ENCODE measurements around the gene NRIP1. TPM values are rescaled to one million over a fixed set of nuclear protein-coding genes. Genes with fewer than 3 reads are reported as not detected.

Gene NRIP1
- total and polyA plus RNA-seq, 2 of the 8 experiments (the other 6 are each of a cell fraction or from before 2014, with no cell fraction given), result 1.5 to 9.3 TPM

GRCh38 chr21:15104470-15104869, 39.7 kb upstream of the NRIP1 start:
- DNase-seq (ENCODE audit: low read depth in 1 of 2, low spot score in 2 of 2) (no peak), FAIRE-seq (no peak)
- H3K23me2 ChIP-seq (ENCODE audit: low read depth, low read length), result no peaks in the 10 kb centered on the region; the same call in 1 of the 2 replicates
- H3K4me3 ChIP-seq (ENCODE audit: extremely low read depth in 1 of 4, insufficient read depth in 2 of 4, low read depth in 3 of 4, low read length in 4 of 4), result no peak overlapping the region
- no peak overlapping the region for H3K18ac ChIP-seq (ENCODE audit: extremely low read depth, low read length)
- TF ChIP-seq PHF8 (conservative IDR thresholded peaks at IDR 0.05; ENCODE audit: low read depth, low read length) (no peak), CBX8 (IDR thresholded peaks at IDR 0.05; ENCODE audit: borderline replicate concordance, low read depth, low read length) (no peak), SIN3A (conservative IDR thresholded peaks at IDR 0.05 in 1 of 2, IDR thresholded peaks at IDR 0.05 in 1 of 2; ENCODE audit: low read depth in 1 of 2, low read length in 2 of 2) (no peak), ZNF274 (IDR thresholded peaks at IDR 0.05; ENCODE audit: borderline replicate concordance, extremely low read depth, low read length) (no peak), RBBP5 (IDR thresholded peaks at IDR 0.05; ENCODE audit: borderline replicate concordance, low read depth, low read length) (no peak), E2F6 (IDR thresholded peaks at IDR 0.05) (no peak), TAF1 (IDR thresholded peaks at IDR 0.05; ENCODE audit: low read depth, low read length) (no peak), CREB1 (IDR thresholded peaks at IDR 0.05) (no peak), YY1 (IDR thresholded peaks at IDR 0.05; ENCODE audit: low read depth, low read length) (no peak), EP300 (IDR thresholded peaks at IDR 0.05; ENCODE audit: borderline replicate concordance in 1 of 2, low read depth in 2 of 2, low read length in 2 of 2) (no peak), CTBP2 (IDR thresholded peaks at IDR 0.05; ENCODE audit: borderline replicate concordance, insufficient read depth, insufficient read length, low read length) (no peak)
- H2BK120ac ChIP-seq (replicated peaks; ENCODE audit: low read depth, low read length), result no peak overlapping the region
- H3K23ac ChIP-seq (ENCODE audit: insufficient read length), result no peak overlapping the region
- H2BK15ac ChIP-seq (ENCODE audit: low read length), result no peak overlapping the region
- H4K91ac ChIP-seq (replicated peaks; ENCODE audit: insufficient read length, low read length), result no peak overlapping the region
- H2BK12ac ChIP-seq (ENCODE audit: low read depth, low read length), result no peak overlapping the region
- no peaks in the 10 kb centered on the region for H4K20me1 ChIP-seq (replicated peaks in 1 of 2; ENCODE audit: control insufficient read depth in 1 of 2, insufficient read depth in 2 of 2, low read length in 2 of 2)
- H3K4ac ChIP-seq (replicated peaks; ENCODE audit: insufficient read length, low read depth, low read length), result no peak overlapping the region
- no peak overlapping the region for H3K14ac ChIP-seq (ENCODE audit: insufficient read length)
- no peak overlapping the region for H3K4me2 ChIP-seq (ENCODE audit: insufficient read depth in 1 of 2, low read depth in 2 of 2, low read length in 2 of 2)
- no peaks in the 10 kb centered on the region for H3K79me1 ChIP-seq (ENCODE audit: low read depth, low read length)
- H2AFZ ChIP-seq (ENCODE audit: low read length), result no peak overlapping the region
- H2BK20ac ChIP-seq (ENCODE audit: low read length), result no peak overlapping the region
- 94% methylated on average over 3 of the region's 3 CpGs; no CpG with 5 or more reads in 1 of the 2 experiments for WGBS, 2 experiments (ENCODE audit: extremely low coverage in 1 of 2, insufficient coverage in 1 of 2, insufficient read length in 1 of 2, insufficient replicate concordance in 2 of 2, low coverage in 1 of 2, low lambda C conversion rate in 2 of 2, missing lambda C conversion rate in 1 of 2)
- H3K9ac ChIP-seq (replicated peaks in 1 of 4; ENCODE audit: extremely low read depth in 1 of 4, low read depth in 3 of 4, low read length in 3 of 4), result no peak overlapping the region
- no peak overlapping the region for H3K56ac ChIP-seq (replicated peaks; ENCODE audit: insufficient read length, low read depth, low read length)
- H3K36me3 ChIP-seq (ENCODE audit: control insufficient read depth in 2 of 4, insufficient read depth in 4 of 4, low read length in 3 of 4), result no peaks in the 10 kb centered on the region
- ChIA-PET POLR2A (ENCODE audit: partially characterized antibody) (no interaction called here), CTCF (ENCODE audit: partially characterized antibody) (interaction anchor here (1.0 to 1.3 kb wide), 2 partner anchors 240 to 378 kb away, joined by 3 to 5 read pairs; no protein-coding TSS in a partner anchor)
- no peaks in the 10 kb centered on the region for H3K27me3 ChIP-seq (replicated peaks in 1 of 4; ENCODE audit: control insufficient read depth in 3 of 4, extremely low read depth in 1 of 4, insufficient read depth in 3 of 4, low read length in 3 of 4)
- no peaks in the 10 kb centered on the region for H3K9me3 ChIP-seq (ENCODE audit: insufficient read depth in 2 of 2, low read depth in 1 of 2, low read length in 1 of 2)
- no peak overlapping the region for H2AK5ac ChIP-seq (ENCODE audit: low read depth, low read length)
- H4K8ac ChIP-seq (ENCODE audit: extremely low read depth, insufficient read depth, low read length), result no peak overlapping the region
- no peaks in the 10 kb centered on the region for H3K79me2 ChIP-seq (ENCODE audit: control insufficient read depth in 1 of 2, insufficient read depth in 2 of 2, low read length in 2 of 2)
- H2BK5ac ChIP-seq (ENCODE audit: low read depth, low read length), result no peak overlapping the region
- no peaks in the 10 kb centered on the region for H3K4me1 ChIP-seq (replicated peaks in 1 of 4; ENCODE audit: control insufficient read depth in 3 of 4, insufficient read depth in 4 of 4, low read length in 3 of 4)
- H4K5ac ChIP-seq (ENCODE audit: insufficient read length, low read depth, low read length), result no peak overlapping the region
- no peak overlapping the region for H3K27ac ChIP-seq (ENCODE audit: low read depth, low read length)
